HCT116 (cell line): ENCODE measurements around the gene ARHGAP23. TPM values are rescaled to one million over a fixed set of nuclear protein-coding genes. Genes with fewer than 3 reads are reported as not detected.
"Not testable (repeated sequence)": the region's sequence is repeated elsewhere in the genome, so short reads cannot be mapped to it uniquely, and the experiment has no call there.

Experiments used
- ATAC-seq: fragments of 200-7000 bp; cut with Tn5 transposase; 2 replicates; pipeline ENCODE4 v1.9.1; 2020; ENCODE audit warnings: mild to moderate bottlenecking, moderate library complexity
- BruUV-seq: library from RNA; stranded (reverse); fragments of 400-500 nt; replicated peaks from 2 replicates; lab custom pipeline; 2021; lab: Mats Ljungman, UMichigan
- CTCF ChIA-PET: fragments of 300-600 bp; sonication (Branson Sonifier 250); formaldehyde crosslinking; loops from one replicate; lab custom pipeline; 2021; ENCODE audit warnings: antibody characterized with exemption; lab: Charles Lee
- POLR2A ChIA-PET: fragments of 300-600, 350-600 bp; sonication (Branson Sonifier 250); formaldehyde crosslinking; loops from one replicate; lab custom pipeline; 2021; ENCODE audit warnings: antibody characterized with exemption; lab: Charles Lee
- RAD21 ChIA-PET, 2 experiments: fragments of 300-600 bp; sonication (Branson Sonifier 250); formaldehyde crosslinking; loops; one replicate each; lab custom pipeline; 2023; ENCODE audit warnings: low total read pairs in 2 of 2; ENCODE audit not compliant: uncharacterized antibody in 2 of 2, unreplicated experiment in 2 of 2, low non-redundant PET in 1 of 2; lab: Charles Lee
- DNase-seq: peaks from one replicate; pipeline ENCODE4 v3.0.0-alpha.2; 2010; ENCODE audit warnings: low read depth, low spot score
- H2AFZ ChIP-seq: fragments of 200-600 bp; shearing (Covaris generic), sonication (generic); 2 replicates; pipeline ENCODE4 v1.6.1; 2017; ENCODE audit warnings: low read depth, mixed run types, mixed read lengths, antibody characterized with exemption, low read length; ENCODE audit not compliant: poor library complexity, severe bottlenecking
- H3K27ac ChIP-seq: 2 replicates; pipeline ENCODE4 v1.5.1; 2012; ENCODE audit warnings: low read depth, low read length
- H3K27me3 ChIP-seq: fragments of 200-600 bp; sonication (generic); 2 replicates; pipeline ENCODE4 v1.6.1; 2016; ENCODE audit warnings: mixed run types, low read length, mixed read lengths; ENCODE audit not compliant: insufficient read depth
- H3K36me3 ChIP-seq, 2 experiments: fragments of 200-500 bp in 1 of 2; fragments of 200-600 bp in 1 of 2; sonication (Bioruptor generic) in 1 of 2; sonication (generic) in 1 of 2; 2 replicates each; pipeline versions ENCODE4 v1.5.1 to v1.6.1; 2014 to 2016; ENCODE audit warnings: low read length in 2 of 2, inconsistent platforms in 1 of 2, mixed read lengths in 1 of 2, mixed run types in 1 of 2; ENCODE audit not compliant: insufficient read depth in 2 of 2, control insufficient read depth in 1 of 2
- H3K4me1 ChIP-seq, 2 experiments: fragments of 200-600 bp in 1 of 2; sonication (generic) in 1 of 2; 2 replicates each; pipeline versions ENCODE4 v1.5.1 to v1.6.1; 2012 to 2017; ENCODE audit warnings: low read length in 2 of 2, inconsistent platforms in 1 of 2, mild to moderate bottlenecking in 1 of 2, mixed read lengths in 1 of 2, mixed run types in 1 of 2, moderate library complexity in 1 of 2; ENCODE audit not compliant: insufficient read depth in 2 of 2, control insufficient read depth in 1 of 2
- H3K4me2 ChIP-seq: fragments of 200-600 bp; sonication (generic); 2 replicates; pipeline ENCODE4 v1.6.1; 2017; ENCODE audit warnings: mixed run types, low read length, mixed read lengths
- H3K4me3 ChIP-seq, 2 experiments: fragments of 200-600 bp in 1 of 2; sonication (generic) in 1 of 2; replicated peaks in 1 of 2; 2 replicates each; pipeline ENCODE4 v1.5.1; 2011 to 2016; ENCODE audit warnings: low read length in 2 of 2, control low read depth in 1 of 2, low read depth in 1 of 2, mild to moderate bottlenecking in 1 of 2, mixed read lengths in 1 of 2, mixed run types in 1 of 2
- H3K79me2 ChIP-seq: fragments of 200-600 bp; sonication (generic); 2 replicates; pipeline ENCODE4 v1.6.1; 2017; ENCODE audit warnings: mild to moderate bottlenecking, mixed run types, low read length, moderate library complexity, mixed read lengths; ENCODE audit not compliant: insufficient read depth
- H3K9ac ChIP-seq: fragments of 200-600 bp; sonication (generic); 2 replicates; pipeline ENCODE4 v1.6.1; 2016; ENCODE audit warnings: low read length, mixed read lengths
- H3K9me2 ChIP-seq: fragments of 200-600 bp; sonication (generic), shearing (Covaris generic); 2 replicates; pipeline ENCODE4 v1.6.1; 2017; ENCODE audit warnings: mixed run types, mild to moderate bottlenecking, moderate library complexity; ENCODE audit not compliant: insufficient read depth
- H3K9me3 ChIP-seq, 2 experiments: fragments of 200-500 bp in 1 of 2; fragments of 200-600 bp in 1 of 2; sonication (Bioruptor generic) in 1 of 2; sonication (generic) in 1 of 2; 2 replicates each; pipeline ENCODE4 v1.6.1; 2014 to 2017; ENCODE audit warnings: low read length in 2 of 2, mixed read lengths in 2 of 2, inconsistent platforms in 1 of 2, low read depth in 1 of 2, mild to moderate bottlenecking in 1 of 2, mixed run types in 1 of 2, moderate library complexity in 1 of 2; ENCODE audit not compliant: control insufficient read depth in 1 of 2, insufficient read depth in 1 of 2
- H4K20me1 ChIP-seq: fragments of 200-600 bp; sonication (generic), shearing (Covaris generic); 2 replicates; pipeline ENCODE4 v1.6.1; 2017; ENCODE audit warnings: mixed run types, mild to moderate bottlenecking, moderate library complexity; ENCODE audit not compliant: insufficient read depth
- CBX3 ChIP-seq: IDR thresholded peaks from 2 replicates; pipeline ENCODE4 v1.6.1; 2012; ENCODE audit warnings: low read depth
- POLR2A ChIP-seq: IDR thresholded peaks from 2 replicates; pipeline ENCODE4 v1.7.0; 2011; ENCODE audit warnings: borderline replicate concordance; ENCODE audit not compliant: insufficient read depth, insufficient read length; ENCODE audit errors: extremely low read depth
- SP1 ChIP-seq: IDR thresholded peaks from 2 replicates; pipeline ENCODE4 v1.6.1; 2012; ENCODE audit warnings: low read depth
- SRF ChIP-seq: IDR thresholded peaks from 2 replicates; pipeline ENCODE4 v1.6.1; 2012; ENCODE audit warnings: low read depth
- intact Hi-C: fragments of 100-400 bp; cut with micrococcal nuclease; formaldehyde crosslinking; loops from 2 replicates; pipeline ENCODE4 v1.10.0; 2022
- total RNA-seq: library from RNA; stranded (reverse); gene quantifications from one replicate; pipeline ENCODE4 v1.2.1, GENCODE V29; 2021; ENCODE audit not compliant: unreplicated experiment
- TF ChIP-seq, protein P1 (sequence below): IDR thresholded peaks from 2 replicates; pipeline ENCODE4 v1.6.1; 2012
- TF ChIP-seq, protein P2 (sequence below): IDR thresholded peaks from 2 replicates; pipeline ENCODE4 v1.6.1; 2012; ENCODE audit warnings: low read depth
- TF ChIP-seq, protein P3 (sequence below): IDR thresholded peaks from 2 replicates; pipeline ENCODE4 v1.6.1; 2011; ENCODE audit warnings: mild to moderate bottlenecking, low read length, moderate library complexity; ENCODE audit not compliant: insufficient replicate concordance; ENCODE audit errors: extremely low read depth

Gene ARHGAP23
- total RNA-seq, 1 experiment from 2014 or later = 41.0 TPM

DNA sequence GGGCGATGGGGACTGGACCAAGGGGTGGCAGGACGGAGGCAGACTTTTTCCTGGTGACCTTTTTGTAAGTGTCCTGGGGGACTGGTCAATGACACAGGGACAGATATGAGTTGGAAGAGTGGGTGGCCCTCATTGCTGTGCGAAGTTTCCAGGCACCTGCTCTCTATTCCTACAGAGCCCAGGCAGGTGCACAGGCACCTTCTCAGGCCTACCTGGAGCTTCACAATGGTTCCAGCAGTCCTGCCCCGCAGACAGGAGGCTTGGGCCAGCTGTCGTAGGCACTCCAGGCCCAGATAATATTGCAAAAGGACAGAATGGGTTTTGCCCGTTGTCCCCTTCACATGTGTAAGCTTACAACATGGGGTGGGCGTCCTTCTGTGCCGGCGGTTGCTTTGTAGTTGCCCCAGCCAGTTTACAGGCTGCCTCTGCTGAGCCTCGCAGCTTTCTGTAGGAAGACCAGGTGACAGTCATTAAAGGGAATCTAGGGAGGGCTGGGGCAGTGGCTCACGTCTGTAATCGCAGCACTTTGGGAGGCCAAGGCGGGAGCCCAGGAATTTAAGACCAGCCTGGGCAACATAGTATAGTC is 84.3 kb downstream of the ARHGAP23 start:
- H3K9me2 ChIP-seq = no peaks in the 10 kb centered on the region
- no peaks in the 10 kb centered on the region for H3K79me2 ChIP-seq
- no TSS peak for BruUV-seq
- no peaks in the 10 kb centered on the region for H3K36me3 ChIP-seq
- TF ChIP-seq, protein P1, sequence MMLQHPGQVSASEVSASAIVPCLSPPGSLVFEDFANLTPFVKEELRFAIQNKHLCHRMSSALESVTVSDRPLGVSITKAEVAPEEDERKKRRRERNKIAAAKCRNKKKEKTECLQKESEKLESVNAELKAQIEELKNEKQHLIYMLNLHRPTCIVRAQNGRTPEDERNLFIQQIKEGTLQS = no peak
- TF ChIP-seq, protein P2, sequence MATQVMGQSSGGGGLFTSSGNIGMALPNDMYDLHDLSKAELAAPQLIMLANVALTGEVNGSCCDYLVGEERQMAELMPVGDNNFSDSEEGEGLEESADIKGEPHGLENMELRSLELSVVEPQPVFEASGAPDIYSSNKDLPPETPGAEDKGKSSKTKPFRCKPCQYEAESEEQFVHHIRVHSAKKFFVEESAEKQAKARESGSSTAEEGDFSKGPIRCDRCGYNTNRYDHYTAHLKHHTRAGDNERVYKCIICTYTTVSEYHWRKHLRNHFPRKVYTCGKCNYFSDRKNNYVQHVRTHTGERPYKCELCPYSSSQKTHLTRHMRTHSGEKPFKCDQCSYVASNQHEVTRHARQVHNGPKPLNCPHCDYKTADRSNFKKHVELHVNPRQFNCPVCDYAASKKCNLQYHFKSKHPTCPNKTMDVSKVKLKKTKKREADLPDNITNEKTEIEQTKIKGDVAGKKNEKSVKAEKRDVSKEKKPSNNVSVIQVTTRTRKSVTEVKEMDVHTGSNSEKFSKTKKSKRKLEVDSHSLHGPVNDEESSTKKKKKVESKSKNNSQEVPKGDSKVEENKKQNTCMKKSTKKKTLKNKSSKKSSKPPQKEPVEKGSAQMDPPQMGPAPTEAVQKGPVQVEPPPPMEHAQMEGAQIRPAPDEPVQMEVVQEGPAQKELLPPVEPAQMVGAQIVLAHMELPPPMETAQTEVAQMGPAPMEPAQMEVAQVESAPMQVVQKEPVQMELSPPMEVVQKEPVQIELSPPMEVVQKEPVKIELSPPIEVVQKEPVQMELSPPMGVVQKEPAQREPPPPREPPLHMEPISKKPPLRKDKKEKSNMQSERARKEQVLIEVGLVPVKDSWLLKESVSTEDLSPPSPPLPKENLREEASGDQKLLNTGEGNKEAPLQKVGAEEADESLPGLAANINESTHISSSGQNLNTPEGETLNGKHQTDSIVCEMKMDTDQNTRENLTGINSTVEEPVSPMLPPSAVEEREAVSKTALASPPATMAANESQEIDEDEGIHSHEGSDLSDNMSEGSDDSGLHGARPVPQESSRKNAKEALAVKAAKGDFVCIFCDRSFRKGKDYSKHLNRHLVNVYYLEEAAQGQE = no peak
- no peak for TF ChIP-seq SRF
- TF ChIP-seq SP1 = no peak
- TF ChIP-seq POLR2A = no peak
- no peak for TF ChIP-seq CBX3
- TF ChIP-seq, protein P3, sequence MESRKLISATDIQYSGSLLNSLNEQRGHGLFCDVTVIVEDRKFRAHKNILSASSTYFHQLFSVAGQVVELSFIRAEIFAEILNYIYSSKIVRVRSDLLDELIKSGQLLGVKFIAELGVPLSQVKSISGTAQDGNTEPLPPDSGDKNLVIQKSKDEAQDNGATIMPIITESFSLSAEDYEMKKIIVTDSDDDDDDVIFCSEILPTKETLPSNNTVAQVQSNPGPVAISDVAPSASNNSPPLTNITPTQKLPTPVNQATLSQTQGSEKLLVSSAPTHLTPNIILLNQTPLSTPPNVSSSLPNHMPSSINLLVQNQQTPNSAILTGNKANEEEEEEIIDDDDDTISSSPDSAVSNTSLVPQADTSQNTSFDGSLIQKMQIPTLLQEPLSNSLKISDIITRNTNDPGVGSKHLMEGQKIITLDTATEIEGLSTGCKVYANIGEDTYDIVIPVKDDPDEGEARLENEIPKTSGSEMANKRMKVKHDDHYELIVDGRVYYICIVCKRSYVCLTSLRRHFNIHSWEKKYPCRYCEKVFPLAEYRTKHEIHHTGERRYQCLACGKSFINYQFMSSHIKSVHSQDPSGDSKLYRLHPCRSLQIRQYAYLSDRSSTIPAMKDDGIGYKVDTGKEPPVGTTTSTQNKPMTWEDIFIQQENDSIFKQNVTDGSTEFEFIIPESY = no peak
- POLR2A ChIA-PET = no interaction called here
- ATAC-seq (no peak), DNase-seq (no peak)
- RAD21 ChIA-PET = no interaction called here
- H3K27me3 ChIP-seq = no peaks in the 10 kb centered on the region
- H2AFZ ChIP-seq = no peak overlapping the region
- no peak overlapping the region for H3K4me2 ChIP-seq
- H3K4me3 ChIP-seq = no peak overlapping the region
- no peaks in the 10 kb centered on the region for H3K9me3 ChIP-seq
- H4K20me1 ChIP-seq = no peaks in the 10 kb centered on the region
- peaks cover 0 to 22% of the 10 kb centered on the region in 2 experiments; a peak in 2 of 4 replicates for H3K4me1 ChIP-seq
- H3K9ac ChIP-seq = no peak overlapping the region
- no peak overlapping the region for H3K27ac ChIP-seq
- intact Hi-C loops = no loop called here
- CTCF ChIA-PET = interaction anchor here (0.8 to 3.5 kb wide), 4 partner anchors 46 to 163 kb away, joined by 3 to 14 read pairs (median 4); no protein-coding TSS in a partner anchor

DNA sequence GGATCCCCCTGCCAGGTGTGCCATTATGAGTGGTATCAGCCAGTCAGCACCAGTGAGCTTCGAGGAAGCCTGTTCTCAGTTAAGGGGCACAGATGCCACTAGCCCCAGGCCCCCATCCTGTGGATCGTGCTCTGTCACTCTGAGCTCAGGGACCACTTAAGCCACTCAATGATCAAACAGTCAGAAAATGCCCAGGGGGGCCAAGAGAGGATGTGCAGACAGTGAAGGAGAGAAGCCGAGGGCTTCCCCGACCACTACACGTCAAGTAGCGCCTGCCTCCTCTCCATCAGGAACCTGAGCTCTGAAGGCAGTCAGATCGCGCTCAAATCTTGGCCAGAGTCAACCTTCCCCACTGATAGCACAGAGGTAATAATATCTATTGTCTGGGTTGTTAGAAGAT is 98.3 kb downstream of the ARHGAP23 start:
- H3K4me1 ChIP-seq, H3K79me2 ChIP-seq, DNase-seq, H2AFZ ChIP-seq, H3K27ac ChIP-seq, ATAC-seq, H3K9ac ChIP-seq, intact Hi-C loops, H3K4me2 ChIP-seq, H3K27me3 ChIP-seq, POLR2A ChIA-PET, H3K9me3 ChIP-seq, BruUV-seq, H3K36me3 ChIP-seq, H4K20me1 ChIP-seq, H3K4me3 ChIP-seq, RAD21 ChIA-PET, H3K9me2 ChIP-seq: not testable (repeated sequence)
- CTCF ChIA-PET = interaction anchor here (2.2 kb wide), 1 partner anchor 32 kb away, joined by 7 read pairs; no protein-coding TSS in a partner anchor

DNA sequence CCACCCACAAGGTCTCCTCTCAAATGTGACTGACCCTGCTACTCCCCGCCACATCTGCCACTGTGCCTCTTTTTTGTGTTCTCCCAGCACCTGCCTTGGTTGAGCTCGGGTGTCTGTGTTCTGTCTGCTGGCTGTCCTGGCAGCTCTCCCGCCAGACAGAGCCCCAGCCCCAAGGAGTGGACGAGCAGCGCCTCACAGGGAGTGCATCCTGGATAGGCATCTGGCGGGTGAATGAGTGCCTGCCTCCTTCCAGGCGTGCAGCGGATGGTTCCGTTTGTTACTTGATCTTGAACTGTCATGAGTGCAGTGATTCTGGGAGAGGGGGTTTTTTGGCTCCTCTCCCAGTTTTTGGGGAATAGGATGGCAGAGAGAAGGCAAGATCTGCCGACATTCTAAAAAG is 99.9 kb downstream of the ARHGAP23 start:
- CTCF ChIA-PET, H2AFZ ChIP-seq, intact Hi-C loops, H3K9ac ChIP-seq, ATAC-seq, H3K36me3 ChIP-seq, BruUV-seq, DNase-seq, H3K27ac ChIP-seq, H3K9me2 ChIP-seq, H4K20me1 ChIP-seq, H3K4me2 ChIP-seq, H3K79me2 ChIP-seq, H3K4me1 ChIP-seq, H3K9me3 ChIP-seq, RAD21 ChIA-PET, H3K27me3 ChIP-seq, H3K4me3 ChIP-seq, POLR2A ChIA-PET: not testable (repeated sequence)
